ENCODE measurements around the gene CEP78. TPM values are rescaled to one million over a fixed set of nuclear protein-coding genes. Genes with fewer than 3 reads are reported as not detected.

The CEP78 gene
- total RNA-seq, 4 donors from 2014 or later, result 6.8 to 12.9 (median 9.4) TPM

DNA sequence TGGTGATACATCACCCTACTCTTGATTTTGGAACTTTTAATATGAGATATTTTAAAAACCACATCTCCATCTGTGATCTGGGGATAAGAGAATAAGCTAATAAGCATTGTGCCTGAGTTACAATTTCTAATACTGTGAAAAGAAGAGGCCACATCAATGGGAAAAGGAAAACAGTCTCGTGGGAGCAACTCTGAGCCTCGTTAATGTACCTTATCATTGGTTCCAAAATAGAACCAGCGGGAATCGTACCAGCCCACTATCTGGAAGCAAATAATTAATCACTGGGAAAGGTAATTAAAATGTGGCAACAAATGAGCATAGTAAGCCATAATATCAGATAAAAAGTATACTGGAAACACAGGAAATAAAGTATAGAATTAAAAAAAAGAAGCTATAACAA lies 28.0 kb upstream of the CEP78 start:
- intact Hi-C loops (cut with DNase I), result no loop called here
- no peak overlapping the region for H3K4me3 ChIP-seq
- H3K4me1 ChIP-seq, result no peaks in the 10 kb centered on the region
- H3K9me3 ChIP-seq, result no peaks in the 10 kb centered on the region
- no peaks in the 10 kb centered on the region for H3K27me3 ChIP-seq
- DNase-seq (ENCODE audit: extremely low spot score), result peak; percentile 26
- 75% methylated on average over 4 of the region's 4 CpGs for WGBS
- no peaks in the 10 kb centered on the region for H3K36me3 ChIP-seq
- no peak for TF ChIP-seq EP300 (IDR thresholded peaks at IDR 0.05)
- TF ChIP-seq, protein P1, sequence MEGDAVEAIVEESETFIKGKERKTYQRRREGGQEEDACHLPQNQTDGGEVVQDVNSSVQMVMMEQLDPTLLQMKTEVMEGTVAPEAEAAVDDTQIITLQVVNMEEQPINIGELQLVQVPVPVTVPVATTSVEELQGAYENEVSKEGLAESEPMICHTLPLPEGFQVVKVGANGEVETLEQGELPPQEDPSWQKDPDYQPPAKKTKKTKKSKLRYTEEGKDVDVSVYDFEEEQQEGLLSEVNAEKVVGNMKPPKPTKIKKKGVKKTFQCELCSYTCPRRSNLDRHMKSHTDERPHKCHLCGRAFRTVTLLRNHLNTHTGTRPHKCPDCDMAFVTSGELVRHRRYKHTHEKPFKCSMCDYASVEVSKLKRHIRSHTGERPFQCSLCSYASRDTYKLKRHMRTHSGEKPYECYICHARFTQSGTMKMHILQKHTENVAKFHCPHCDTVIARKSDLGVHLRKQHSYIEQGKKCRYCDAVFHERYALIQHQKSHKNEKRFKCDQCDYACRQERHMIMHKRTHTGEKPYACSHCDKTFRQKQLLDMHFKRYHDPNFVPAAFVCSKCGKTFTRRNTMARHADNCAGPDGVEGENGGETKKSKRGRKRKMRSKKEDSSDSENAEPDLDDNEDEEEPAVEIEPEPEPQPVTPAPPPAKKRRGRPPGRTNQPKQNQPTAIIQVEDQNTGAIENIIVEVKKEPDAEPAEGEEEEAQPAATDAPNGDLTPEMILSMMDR (IDR thresholded peaks at IDR 0.05), result no peak
- no peak for TF ChIP-seq POLR2A (IDR thresholded peaks at IDR 0.05; ENCODE audit: low read depth)
- no peak for TF ChIP-seq POLR2AphosphoS5 (IDR thresholded peaks at IDR 0.05)
- H3K27ac ChIP-seq (replicated peaks in 1 of 4), result no peak overlapping the region

DNA sequence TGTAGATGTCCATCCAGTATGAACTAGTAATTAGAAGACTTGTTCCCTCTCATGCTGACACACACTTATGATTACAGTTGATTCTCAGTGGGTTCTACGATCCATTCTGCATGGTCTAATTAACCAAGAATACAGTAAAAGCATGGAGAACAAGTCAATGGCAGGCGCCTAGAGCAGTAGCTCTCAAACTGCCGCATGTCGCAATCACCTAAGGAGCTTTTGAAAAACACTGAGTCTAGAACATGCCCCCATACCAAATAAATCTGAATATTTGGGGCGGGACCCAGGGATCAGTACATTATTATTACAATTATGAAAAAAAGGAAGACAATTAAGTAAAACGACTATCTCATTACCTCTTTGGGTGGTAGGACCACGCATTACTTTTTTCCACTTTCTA lies 26.7 kb upstream of the CEP78 start:
- intact Hi-C loops (cut with DNase I), result no loop called here
- no peak for TF ChIP-seq POLR2AphosphoS5 (IDR thresholded peaks at IDR 0.05)
- Histone ChIP-seq H3K9me3 (no peaks in the 10 kb centered on the region), H3K36me3 (no peaks in the 10 kb centered on the region), H3K27me3 (no peaks in the 10 kb centered on the region), H3K27ac (replicated peaks in 1 of 4) (no peak overlapping the region), H3K4me1 (peaks cover 0 to 8% (median 2%) of the 10 kb centered on the region in 4 donors), H3K4me3 (no peak overlapping the region)
- DNase-seq (ENCODE audit: extremely low spot score), result peak; percentile 29
- WGBS, result 88% methylated on average over 7 of the region's 7 CpGs

DNA sequence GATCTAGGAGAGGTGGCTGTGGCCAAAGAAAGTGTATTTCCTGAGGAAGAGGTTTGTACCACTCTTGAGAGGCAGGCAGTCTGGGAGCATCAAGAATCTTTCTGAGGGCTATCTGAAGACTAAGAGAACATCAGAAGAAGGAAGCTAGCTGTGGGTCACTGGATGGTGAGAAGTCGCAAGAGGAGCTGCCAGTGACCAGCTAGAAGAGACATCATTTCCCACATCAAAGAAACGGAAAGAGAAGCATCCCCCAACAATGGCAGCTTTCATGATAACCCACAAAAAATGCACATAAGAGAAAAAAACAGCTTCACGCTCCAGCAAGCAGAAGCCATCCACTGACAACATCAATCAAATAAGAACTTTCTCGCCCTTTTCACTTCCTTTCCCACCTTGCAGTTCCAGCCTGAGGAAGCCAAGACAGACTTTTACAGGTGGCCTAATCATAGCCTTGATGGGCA lies 25.0 kb upstream of the CEP78 start:
- TF ChIP-seq, protein P1 (IDR thresholded peaks at IDR 0.05), result no peak
- TF ChIP-seq POLR2A (IDR thresholded peaks at IDR 0.05; ENCODE audit: low read depth) (no peak), EP300 (IDR thresholded peaks at IDR 0.05) (no peak), POLR2AphosphoS5 (IDR thresholded peaks at IDR 0.05) (no peak)
- 90% methylated on average over 4 of the region's 4 CpGs for whole genome bisulfite sequencing

DNA sequence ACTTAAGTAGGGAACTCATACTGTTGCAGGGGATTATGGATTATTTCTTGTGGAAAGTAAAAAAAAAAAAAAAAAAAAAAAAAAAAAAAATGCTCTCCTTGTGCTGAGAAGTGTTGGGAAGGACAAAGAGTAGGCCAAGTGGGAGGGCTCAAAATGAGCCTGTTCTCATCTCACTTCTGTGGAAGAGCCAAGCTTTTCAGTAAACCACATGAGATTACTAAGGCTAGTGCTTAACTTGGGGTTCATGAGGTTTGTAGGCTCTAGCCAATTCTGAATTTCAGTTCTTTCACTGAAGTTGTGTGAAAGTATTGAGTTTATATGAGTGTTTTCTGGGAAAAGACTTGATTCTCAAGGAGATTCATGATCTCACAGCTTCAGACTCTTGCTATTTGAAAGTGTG lies 23.0 kb upstream of the CEP78 start:
- TF ChIP-seq POLR2AphosphoS5 (IDR thresholded peaks at IDR 0.05), result no peak
- TF ChIP-seq, protein P1 (IDR thresholded peaks at IDR 0.05), result no peak
- no peak for TF ChIP-seq POLR2A (IDR thresholded peaks at IDR 0.05; ENCODE audit: low read depth)
- TF ChIP-seq EP300 (IDR thresholded peaks at IDR 0.05), result no peak
- no peaks in the 10 kb centered on the region for H3K36me3 ChIP-seq
- intact Hi-C loops (cut with DNase I), result loop anchor here (10.0 kb wide), 1 partner anchor 778 kb away; no protein-coding TSS in a partner anchor

More for the DNA sequence above, 25.0 kb upstream of the CEP78 start:
- Histone ChIP-seq H3K36me3 (no peaks in the 10 kb centered on the region), H3K27me3 (no peaks in the 10 kb centered on the region), H3K4me1 (peaks cover 0 to 13% (median 5%) of the 10 kb centered on the region in 4 donors), H3K27ac (replicated peaks in 1 of 4) (no peak overlapping the region), H3K4me3 (no peak overlapping the region), H3K9me3 (no peaks in the 10 kb centered on the region)
- intact Hi-C loops (cut with DNase I), result loop anchor here (10.0 kb wide), 1 partner anchor 776 kb away; no protein-coding TSS in a partner anchor
- peak; percentile 90 for DNase-seq (ENCODE audit: extremely low spot score)

DNA sequence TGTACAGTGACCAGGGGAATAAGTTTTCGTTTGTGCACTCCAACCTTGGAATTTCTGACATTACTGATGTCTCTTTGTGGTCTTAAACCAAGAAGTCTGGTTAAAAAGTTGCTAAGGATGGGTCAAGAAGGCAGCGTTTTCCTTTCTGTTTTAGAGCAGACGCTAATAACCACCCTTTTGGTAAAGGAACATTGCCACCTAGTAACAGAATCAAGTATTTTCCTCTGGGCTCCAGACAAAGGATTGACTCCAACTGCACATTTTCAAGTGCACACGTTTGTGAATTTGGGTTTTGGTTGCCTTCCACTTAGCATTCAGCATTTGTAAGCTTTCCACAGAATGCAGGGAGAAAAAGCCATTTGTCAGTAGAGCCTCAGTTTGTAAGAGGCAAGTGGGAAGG lies 22.2 kb upstream of the CEP78 start:
- no peaks in the 10 kb centered on the region for H3K36me3 ChIP-seq
- no peaks in the 10 kb centered on the region for H3K9me3 ChIP-seq
- WGBS, result 31% methylated on average over 4 of the region's 4 CpGs
- DNase-seq (ENCODE audit: extremely low spot score), result peak; percentile 66
- no peak overlapping the region for H3K4me3 ChIP-seq
- intact Hi-C loops (cut with DNase I), result loop anchor here (10.0 kb wide), 1 partner anchor 779 kb away; no protein-coding TSS in a partner anchor
- peaks cover 0 to 13% (median 5%) of the 10 kb centered on the region in 4 donors for H3K4me1 ChIP-seq
- no peak overlapping the region for H3K27ac ChIP-seq (replicated peaks in 1 of 4)
- TF ChIP-seq EP300 (IDR thresholded peaks at IDR 0.05) (no peak), POLR2A (IDR thresholded peaks at IDR 0.05; ENCODE audit: low read depth) (no peak), POLR2AphosphoS5 (IDR thresholded peaks at IDR 0.05) (no peak)
- TF ChIP-seq, protein P1 (IDR thresholded peaks at IDR 0.05), result peak in 2 of 3 experiments; percentile 18 to 43
- no peaks in the 10 kb centered on the region for H3K27me3 ChIP-seq

More for the DNA sequence above, 23.0 kb upstream of the CEP78 start:
- H3K4me3 ChIP-seq, result no peak overlapping the region
- H3K27me3 ChIP-seq, result no peaks in the 10 kb centered on the region
- H3K27ac ChIP-seq (replicated peaks in 1 of 4), result no peak overlapping the region
- no peak for DNase-seq (ENCODE audit: extremely low spot score)
- H3K4me1 ChIP-seq, result peaks cover 0 to 13% (median 5%) of the 10 kb centered on the region in 4 donors
- no peaks in the 10 kb centered on the region for H3K9me3 ChIP-seq

Data from esophagus muscularis mucosa (tissue), 4 donors.